Stomach (tissue), 4 donors: ENCODE data around the gene NFE2L1.

ENCODE experiments used
- CTCF ChIP-seq, 7 experiments: fragments of 450-650 bp in 4 of 7; fragments of 200-600 bp in 3 of 7; sonication (generic) in 3 of 7; IDR thresholded peaks; one replicate each; pipeline ENCODE4 v1.5.1; 2016 to 2019; ENCODE audit warnings: antibody characterized with exemption in 7 of 7, control low read depth in 2 of 7, mild to moderate bottlenecking in 1 of 7
- POLR2A ChIP-seq, 4 donors: fragments of 450-650 bp; IDR thresholded peaks; one replicate each; pipeline ENCODE4 v1.6.1; 2016; ENCODE audit warnings: antibody characterized with exemption in 4 of 4, control low read depth in 2 of 4, mild to moderate bottlenecking in 1 of 4, moderate library complexity in 1 of 4
- POLR2AphosphoS5 ChIP-seq, 3 donors: sonication (generic); formaldehyde crosslinking; IDR thresholded peaks; one replicate each; pipeline ENCODE4 v1.6.1; 2016; ENCODE audit warnings: antibody characterized with exemption in 3 of 3

GRCh38 chr17:48022901-48023300 is 25.3 kb upstream of the NFE2L1 start:
- no peak for TF ChIP-seq CTCF (IDR thresholded peaks at IDR 0.05)
- no peak for TF ChIP-seq POLR2A (IDR thresholded peaks at IDR 0.05)
- no peak for TF ChIP-seq POLR2AphosphoS5 (IDR thresholded peaks at IDR 0.05)
